ENCODE measurements around the gene ACTL9.

DNA sequence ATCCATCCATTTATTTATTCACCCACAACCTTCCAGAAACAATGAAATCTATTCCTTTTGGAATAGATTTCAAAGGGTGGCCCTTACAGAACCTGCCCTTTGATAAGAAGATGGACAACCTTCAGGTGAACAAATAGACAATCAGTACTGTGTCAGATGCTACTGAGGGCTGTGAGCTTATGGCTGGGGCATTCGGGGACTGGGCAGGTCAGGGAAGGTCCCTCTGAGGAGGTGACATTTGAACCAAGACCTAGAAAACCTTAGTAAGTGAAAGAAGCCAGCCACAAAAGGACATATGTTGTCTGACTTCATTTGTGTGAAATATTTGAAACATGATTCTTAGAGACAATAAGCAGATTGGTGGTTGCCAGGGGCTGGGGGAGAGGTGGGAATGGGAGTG is 15.7 kb downstream of the ACTL9 start:
- no peak for TF ChIP-seq POLR2A (IDR thresholded peaks at IDR 0.05)
- TF ChIP-seq, protein P1, sequence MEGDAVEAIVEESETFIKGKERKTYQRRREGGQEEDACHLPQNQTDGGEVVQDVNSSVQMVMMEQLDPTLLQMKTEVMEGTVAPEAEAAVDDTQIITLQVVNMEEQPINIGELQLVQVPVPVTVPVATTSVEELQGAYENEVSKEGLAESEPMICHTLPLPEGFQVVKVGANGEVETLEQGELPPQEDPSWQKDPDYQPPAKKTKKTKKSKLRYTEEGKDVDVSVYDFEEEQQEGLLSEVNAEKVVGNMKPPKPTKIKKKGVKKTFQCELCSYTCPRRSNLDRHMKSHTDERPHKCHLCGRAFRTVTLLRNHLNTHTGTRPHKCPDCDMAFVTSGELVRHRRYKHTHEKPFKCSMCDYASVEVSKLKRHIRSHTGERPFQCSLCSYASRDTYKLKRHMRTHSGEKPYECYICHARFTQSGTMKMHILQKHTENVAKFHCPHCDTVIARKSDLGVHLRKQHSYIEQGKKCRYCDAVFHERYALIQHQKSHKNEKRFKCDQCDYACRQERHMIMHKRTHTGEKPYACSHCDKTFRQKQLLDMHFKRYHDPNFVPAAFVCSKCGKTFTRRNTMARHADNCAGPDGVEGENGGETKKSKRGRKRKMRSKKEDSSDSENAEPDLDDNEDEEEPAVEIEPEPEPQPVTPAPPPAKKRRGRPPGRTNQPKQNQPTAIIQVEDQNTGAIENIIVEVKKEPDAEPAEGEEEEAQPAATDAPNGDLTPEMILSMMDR (IDR thresholded peaks at IDR 0.05) = no peak
